ENCODE measurements around the gene ADTRP. TPM values are rescaled to one million over a fixed set of nuclear protein-coding genes. Genes with fewer than 3 reads are reported as not detected.

ADTRP gene
- total RNA-seq, 1 experiment from 2014 or later: 0.25 TPM

- no peak for DNase-seq (ENCODE audit: extremely low read depth, low read depth)
These were observed 49.5 kb downstream of the ADTRP start for GRCh38 chr6:11729076-11729475.

- DNase-seq (ENCODE audit: extremely low read depth, low read depth): no peak
These were observed 50.3 kb downstream of the ADTRP start for GRCh38 chr6:11727998-11728961.

DNA sequence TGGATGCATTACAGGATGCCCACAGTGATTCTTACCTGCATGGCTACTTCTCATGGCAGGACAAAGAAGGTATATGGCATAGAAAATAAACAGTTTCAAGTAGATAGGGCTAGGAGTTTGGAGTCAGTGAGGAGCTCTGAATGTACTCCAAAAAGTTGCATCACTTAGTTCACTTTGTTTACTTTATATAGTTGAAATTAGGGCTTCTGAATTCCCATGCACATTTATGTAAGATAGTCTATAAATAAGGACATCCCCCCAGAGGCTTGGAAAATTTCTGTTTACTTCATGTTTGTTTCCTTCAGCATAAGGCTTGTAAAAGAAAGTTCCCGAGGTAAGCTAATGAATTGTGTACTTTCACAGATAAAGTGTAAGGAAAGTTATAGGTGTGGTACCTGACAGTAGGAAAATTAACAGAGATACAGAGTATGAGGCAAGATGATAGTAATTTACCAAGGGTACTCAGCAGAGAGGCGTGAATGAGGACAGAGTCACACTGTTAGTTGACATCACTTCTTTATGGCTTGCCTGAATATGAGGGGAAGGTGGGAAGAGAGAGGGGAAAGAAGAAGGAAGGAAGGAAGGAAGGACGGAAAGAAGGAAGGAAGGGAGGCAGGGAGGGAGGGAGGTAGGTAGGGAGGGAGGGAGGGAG, 51.1 kb downstream of the ADTRP start:
- no peak for DNase-seq (ENCODE audit: extremely low read depth, low read depth)

DNA sequence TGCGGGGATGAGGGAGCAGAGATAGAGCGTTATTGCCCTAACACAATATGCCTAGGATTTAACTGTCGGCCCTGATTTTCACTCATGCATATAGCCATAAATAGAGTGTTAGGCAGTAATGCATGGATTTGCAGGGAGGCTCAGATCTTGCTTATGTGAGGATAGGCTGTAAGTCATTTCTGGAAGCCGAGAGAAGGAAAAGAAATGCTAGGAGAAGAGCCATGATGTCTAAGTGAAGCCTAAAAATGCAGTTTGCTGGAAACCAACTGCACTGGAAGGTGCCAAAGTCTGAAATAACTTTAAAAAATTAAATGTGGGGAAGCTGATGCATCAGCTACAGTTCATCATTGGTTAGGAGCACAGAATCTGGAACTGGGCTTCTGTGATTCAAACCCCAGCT, 54.3 kb downstream of the ADTRP start:
- no peak for DNase-seq (ENCODE audit: extremely low read depth, low read depth)

- DNase-seq (ENCODE audit: extremely low read depth, low read depth): no peak
These were observed 55.6 kb downstream of the ADTRP start for GRCh38 chr6:11722805-11723631.

DNA sequence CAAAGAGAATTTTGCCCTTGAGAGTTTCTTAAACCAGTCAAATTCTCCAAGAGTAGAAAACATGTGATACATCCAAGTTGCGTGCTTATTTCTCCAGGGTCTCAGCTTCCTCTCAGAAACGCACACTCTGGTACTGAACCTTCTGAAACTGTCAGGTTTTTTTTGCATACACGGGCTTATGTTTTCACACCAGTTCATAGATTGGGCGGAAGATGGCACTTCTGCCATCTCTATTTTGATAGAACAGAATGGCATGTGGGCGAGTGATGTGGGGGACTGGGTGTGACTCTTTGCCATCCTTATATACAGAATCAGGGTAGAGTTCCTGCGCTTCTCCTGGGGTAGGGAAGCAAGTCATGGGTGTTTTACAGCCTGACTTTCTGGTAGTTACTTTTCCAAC, 56.4 kb downstream of the ADTRP start:
- no peak for DNase-seq (ENCODE audit: extremely low read depth, low read depth)

- no peak for DNase-seq (ENCODE audit: extremely low read depth, low read depth)
These were observed 60.1 kb downstream of the ADTRP start for GRCh38 chr6:11718463-11718862.

- no peak for DNase-seq (ENCODE audit: extremely low read depth, low read depth)
These were observed 60.6 kb downstream of the ADTRP start for GRCh38 chr6:11718031-11718430.

DNA sequence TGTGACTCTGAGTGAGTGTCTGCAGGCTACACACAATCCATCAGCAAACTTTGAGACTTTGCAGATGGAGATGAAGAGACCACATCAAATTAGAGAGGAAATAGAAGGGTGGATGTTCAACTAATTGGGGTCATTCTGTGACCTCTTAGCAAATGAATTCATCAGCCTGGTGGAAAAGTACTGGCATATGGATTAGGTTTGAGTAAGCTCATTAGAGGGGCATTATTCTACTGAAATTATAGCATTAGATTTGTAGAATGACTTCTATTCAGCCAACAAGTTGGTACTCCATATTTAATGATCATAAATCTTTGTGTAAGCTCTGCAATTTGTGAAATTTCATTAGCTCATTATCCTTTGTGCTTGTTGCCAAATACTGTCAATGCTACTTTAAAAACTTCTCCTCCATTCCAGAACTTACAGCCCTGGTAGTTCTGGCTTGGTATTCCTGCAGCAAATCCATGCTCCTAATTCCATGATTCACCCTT, 63.8 kb downstream of the ADTRP start:
- DNase-seq (ENCODE audit: extremely low read depth, low read depth): no peak

- no peak for DNase-seq (ENCODE audit: extremely low read depth, low read depth)
These were observed 64.3 kb downstream of the ADTRP start for GRCh38 chr6:11714116-11714797.

DNA sequence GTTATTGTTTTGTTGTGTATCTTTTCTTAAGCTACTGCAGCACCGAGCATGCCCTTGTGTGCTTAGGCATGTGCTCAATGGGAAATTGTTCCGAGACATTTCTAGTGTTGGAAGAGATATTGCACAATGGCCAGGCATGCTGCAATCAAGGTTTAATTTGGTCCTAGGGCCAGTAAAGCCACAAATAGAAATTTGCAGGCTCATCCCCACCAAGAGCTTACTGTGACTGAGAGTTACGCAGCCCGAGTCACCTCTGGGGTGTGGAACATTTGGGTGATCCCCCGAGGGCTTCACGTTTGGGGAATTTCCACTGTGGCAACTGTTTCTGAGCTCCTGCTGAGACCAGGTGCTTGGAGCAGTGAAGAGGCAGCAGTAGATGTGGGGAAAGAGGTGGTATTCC, 65.8 kb downstream of the ADTRP start:
- DNase-seq (ENCODE audit: extremely low read depth, low read depth): no peak

- no peak for DNase-seq (ENCODE audit: extremely low read depth, low read depth)
These were observed 66.5 kb downstream of the ADTRP start for GRCh38 chr6:11711984-11712711.

- DNase-seq (ENCODE audit: extremely low read depth, low read depth): no peak
These were observed 67.3 kb downstream of the ADTRP start for GRCh38 chr6:11711003-11711983.

DNA sequence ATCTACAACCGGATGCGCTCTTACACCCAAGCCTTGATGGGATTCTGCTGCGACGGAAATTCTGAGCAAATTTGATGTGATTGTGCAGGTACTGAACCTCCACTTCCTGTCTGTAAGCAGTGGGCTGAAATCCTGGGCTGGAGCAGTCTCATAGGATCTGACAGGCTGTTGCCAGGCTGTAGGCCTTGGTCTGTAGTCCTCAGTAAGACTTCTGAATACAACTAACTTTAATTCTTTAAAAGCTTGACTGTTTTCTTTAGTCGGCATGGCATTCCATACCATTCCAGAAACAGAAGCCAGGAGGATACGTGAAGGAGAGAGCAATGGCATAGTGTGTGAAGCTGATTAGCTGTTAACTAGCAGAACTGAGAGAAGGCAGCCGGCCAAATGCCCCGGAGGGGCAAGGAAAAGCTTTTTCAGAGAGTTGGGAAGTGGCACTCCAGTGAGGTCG, 68.3 kb downstream of the ADTRP start:
- no peak for DNase-seq (ENCODE audit: extremely low read depth, low read depth)

DNA sequence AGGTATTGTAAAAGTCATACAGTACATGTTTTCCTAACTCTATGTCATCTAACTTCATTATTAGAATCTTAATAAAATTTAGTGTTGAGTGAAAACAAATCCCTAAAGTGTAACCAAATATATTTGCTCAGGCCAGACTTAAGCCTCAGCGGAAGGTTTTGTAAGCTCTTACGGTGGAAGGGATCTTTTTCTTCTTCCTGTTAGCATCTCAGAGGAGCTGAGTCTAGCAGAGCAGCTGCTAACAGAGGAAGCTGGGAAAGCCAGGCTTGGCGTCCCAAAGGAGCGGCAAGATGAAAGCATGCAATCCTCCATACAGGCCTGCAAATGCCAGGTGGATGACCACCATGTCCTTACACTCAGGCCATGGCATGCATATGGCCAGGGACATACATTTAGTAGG, 72.4 kb downstream of the ADTRP start:
- no peak for DNase-seq (ENCODE audit: extremely low read depth, low read depth)

GRCh38 chr6:11705483-11705882, 73.1 kb downstream of the ADTRP start:
- no peak for DNase-seq (ENCODE audit: extremely low read depth, low read depth)

DNA sequence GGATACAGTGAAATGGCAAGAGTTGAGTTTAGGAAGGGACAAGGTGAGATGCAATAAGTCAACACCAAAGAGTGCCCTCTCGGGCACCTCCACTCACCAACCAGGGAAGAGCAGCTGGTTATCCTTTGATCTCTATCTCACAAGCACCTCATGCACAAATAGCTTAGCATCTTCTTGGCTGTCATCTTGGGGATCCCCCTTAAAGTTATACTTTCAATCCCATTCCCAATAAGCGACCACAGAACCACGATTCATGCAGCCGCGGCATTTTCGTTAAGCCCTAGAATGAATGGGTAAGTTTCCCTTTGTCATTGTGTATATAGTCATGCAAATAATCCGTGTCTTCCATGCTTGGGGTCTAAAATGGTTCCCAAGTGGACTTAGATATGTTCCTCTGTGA, 73.5 kb downstream of the ADTRP start:
- DNase-seq (ENCODE audit: extremely low read depth, low read depth): no peak

DNA sequence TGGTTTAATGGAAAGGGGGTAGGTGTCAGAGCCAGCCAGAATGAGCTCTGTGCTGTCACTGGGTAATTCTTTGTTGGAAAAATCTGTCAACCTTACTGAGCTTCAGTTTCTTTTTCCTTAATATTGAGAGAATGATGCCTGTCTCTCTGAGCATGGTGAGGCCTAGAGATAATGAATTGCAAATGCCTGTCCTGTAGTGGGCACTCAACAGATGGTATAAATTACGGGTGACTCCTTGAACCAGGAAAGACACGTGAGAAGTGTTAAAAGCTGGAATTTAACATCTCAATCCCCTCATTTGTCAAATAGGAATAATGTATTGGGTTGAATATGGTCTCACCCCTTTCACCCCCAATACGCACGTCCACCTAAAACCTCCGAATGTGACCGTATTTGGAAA, 74.9 kb downstream of the ADTRP start:
- no peak for DNase-seq (ENCODE audit: extremely low read depth, low read depth)
